ENCODE results near the gene FAIM2.

The FAIM2 gene

DNA sequence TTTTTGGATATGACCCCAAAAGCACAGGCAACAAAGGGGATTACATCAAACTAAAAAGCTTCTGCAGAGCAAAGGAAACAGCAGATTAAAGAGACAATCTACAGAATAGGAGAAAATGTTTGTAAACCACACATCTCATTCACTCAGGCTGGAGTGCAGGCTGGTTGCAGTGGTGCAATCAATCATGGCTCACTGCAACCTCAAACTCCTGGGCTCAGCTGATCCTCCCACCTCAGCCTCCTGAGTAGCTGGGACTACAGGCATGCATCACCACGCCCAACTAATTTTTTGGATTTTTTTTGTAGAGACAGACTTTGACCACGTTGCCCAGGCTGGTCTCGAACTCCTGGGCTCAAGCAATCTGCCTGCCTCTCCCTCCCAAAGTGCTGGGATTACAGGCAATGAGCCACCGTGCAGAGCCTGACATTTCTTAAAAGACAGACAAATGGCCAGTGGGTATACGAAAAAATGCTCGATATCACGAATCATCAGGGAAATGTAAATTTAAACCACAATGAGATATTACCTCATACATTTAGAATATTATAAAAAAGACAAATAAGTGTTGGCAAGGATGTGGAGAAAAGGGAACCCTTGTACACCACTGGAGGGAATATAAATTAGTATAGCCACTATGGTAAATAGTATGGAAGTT lies 85.3 kb downstream of the FAIM2 start:
- no peak for DNase-seq
